Measurements from ENCODE around the gene CNNM1.

DNA sequence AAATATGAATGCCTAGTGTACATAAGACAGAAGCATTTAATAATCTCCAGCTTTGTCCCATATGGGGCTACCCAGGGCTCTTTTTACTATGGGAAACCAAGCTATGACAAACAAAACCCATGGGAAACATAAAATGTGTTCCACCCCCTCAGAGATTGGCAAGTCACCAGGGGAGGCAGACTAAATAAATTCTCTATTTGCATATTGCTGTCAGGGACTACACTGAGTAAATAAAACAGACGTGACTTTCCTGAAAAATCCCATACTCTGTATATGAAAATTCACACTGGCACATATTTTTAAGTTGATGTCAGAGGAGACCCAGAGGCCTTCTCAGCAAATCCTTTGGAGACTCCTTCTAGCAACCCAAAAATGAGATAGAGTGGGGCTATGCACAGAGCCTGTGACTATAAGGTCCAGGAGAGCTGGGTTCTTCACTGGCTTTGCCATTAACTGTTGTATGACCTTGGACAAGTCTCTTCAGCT lies 49.5 kb upstream of the CNNM1 start:
- TF ChIP-seq, protein P1, sequence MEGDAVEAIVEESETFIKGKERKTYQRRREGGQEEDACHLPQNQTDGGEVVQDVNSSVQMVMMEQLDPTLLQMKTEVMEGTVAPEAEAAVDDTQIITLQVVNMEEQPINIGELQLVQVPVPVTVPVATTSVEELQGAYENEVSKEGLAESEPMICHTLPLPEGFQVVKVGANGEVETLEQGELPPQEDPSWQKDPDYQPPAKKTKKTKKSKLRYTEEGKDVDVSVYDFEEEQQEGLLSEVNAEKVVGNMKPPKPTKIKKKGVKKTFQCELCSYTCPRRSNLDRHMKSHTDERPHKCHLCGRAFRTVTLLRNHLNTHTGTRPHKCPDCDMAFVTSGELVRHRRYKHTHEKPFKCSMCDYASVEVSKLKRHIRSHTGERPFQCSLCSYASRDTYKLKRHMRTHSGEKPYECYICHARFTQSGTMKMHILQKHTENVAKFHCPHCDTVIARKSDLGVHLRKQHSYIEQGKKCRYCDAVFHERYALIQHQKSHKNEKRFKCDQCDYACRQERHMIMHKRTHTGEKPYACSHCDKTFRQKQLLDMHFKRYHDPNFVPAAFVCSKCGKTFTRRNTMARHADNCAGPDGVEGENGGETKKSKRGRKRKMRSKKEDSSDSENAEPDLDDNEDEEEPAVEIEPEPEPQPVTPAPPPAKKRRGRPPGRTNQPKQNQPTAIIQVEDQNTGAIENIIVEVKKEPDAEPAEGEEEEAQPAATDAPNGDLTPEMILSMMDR (IDR thresholded peaks at IDR 0.05) = no peak
- no peak for TF ChIP-seq FOXJ3 (CRISPR knock-in tag; IDR thresholded peaks at IDR 0.05; ENCODE audit: borderline replicate concordance)
- TF ChIP-seq SOX15 (CRISPR knock-in tag; IDR thresholded peaks at IDR 0.05) = no peak
- TF ChIP-seq, protein P2, sequence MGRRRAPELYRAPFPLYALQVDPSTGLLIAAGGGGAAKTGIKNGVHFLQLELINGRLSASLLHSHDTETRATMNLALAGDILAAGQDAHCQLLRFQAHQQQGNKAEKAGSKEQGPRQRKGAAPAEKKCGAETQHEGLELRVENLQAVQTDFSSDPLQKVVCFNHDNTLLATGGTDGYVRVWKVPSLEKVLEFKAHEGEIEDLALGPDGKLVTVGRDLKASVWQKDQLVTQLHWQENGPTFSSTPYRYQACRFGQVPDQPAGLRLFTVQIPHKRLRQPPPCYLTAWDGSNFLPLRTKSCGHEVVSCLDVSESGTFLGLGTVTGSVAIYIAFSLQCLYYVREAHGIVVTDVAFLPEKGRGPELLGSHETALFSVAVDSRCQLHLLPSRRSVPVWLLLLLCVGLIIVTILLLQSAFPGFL (CRISPR knock-in tag; IDR thresholded peaks at IDR 0.05; ENCODE audit: borderline replicate concordance) = no peak
- TF ChIP-seq JUN (CRISPR knock-in tag; IDR thresholded peaks at IDR 0.05) = no peak
- TF ChIP-seq TP53 (CRISPR knock-in tag; IDR thresholded peaks at IDR 0.05) = no peak
- no peak for TF ChIP-seq ESRRA (CRISPR knock-in tag; IDR thresholded peaks at IDR 0.05; ENCODE audit: borderline replicate concordance)
- no peak for TF ChIP-seq JAZF1 (CRISPR knock-in tag; IDR thresholded peaks at IDR 0.05)
- no peak for TF ChIP-seq MAX (CRISPR knock-in tag; IDR thresholded peaks at IDR 0.05)
- TF ChIP-seq CBFB (CRISPR knock-in tag; IDR thresholded peaks at IDR 0.05; ENCODE audit: low read depth) = no peak
